Mucosa of descending colon (tissue), 3 donors: Measurements from ENCODE around the gene SYNGAP1. TPM values are rescaled to one million over a fixed set of nuclear protein-coding genes. Genes with fewer than 3 reads are reported as not detected.
"Not testable (repeated sequence)": the region's sequence is repeated elsewhere in the genome, so short reads cannot be mapped to it uniquely, and the experiment has no call there.

ENCODE experiments used
- ATAC-seq: fragments of 200-7000 bp; cut with Tn5 transposase; one replicate; pipeline ENCODE4 v1.9.1; 2020; ENCODE audit warnings: mild to moderate bottlenecking, moderate library complexity
- DNase-seq, 3 donors: peaks; one replicate each; pipeline ENCODE4 v3.0.0-alpha.2; 2020
- H3K36me3 ChIP-seq: fragments of 200-600 bp; one replicate; pipeline ENCODE4 v1.8.0; 2021; ENCODE audit warnings: low read depth, mild to moderate bottlenecking
- H3K4me1 ChIP-seq: fragments of 200-600 bp; one replicate; pipeline ENCODE4 v1.8.0; 2021; ENCODE audit warnings: low read depth, mild to moderate bottlenecking
- H3K4me3 ChIP-seq: fragments of 200-600 bp; one replicate; pipeline ENCODE4 v1.8.0; 2021; ENCODE audit warnings: mild to moderate bottlenecking
- H3K9me3 ChIP-seq: fragments of 200-600 bp; one replicate; pipeline ENCODE4 v1.8.0; 2021; ENCODE audit warnings: mild to moderate bottlenecking
- CTCF ChIP-seq: fragments of 200-600 bp; IDR thresholded peaks from one replicate; pipeline ENCODE4 v1.8.0; 2022; ENCODE audit warnings: antibody characterized with exemption, mild to moderate bottlenecking
- intact Hi-C, 2 donors: fragments of 100-400 bp; cut with DNase I in 1 of 2; cut with micrococcal nuclease in 1 of 2; formaldehyde crosslinking; loops; one replicate each; pipeline versions ENCODE4 v1.11.0 to v1.11.1; 2022; cut with DNase I, micrococcal nuclease
- total RNA-seq, 3 donors: library from RNA; stranded (reverse); fragmentation: NEBNext Ultra II Directional in 2 of 3; extraction: Animal tissue kit (Norgen Biotek cat#: 25700) in 2 of 3; gene quantifications; one replicate each; pipeline versions ENCODE4 v1.2.1 to v1.2.4, GENCODE V29; 2021 to 2023
- donor health status: DM: no; HTN: no; CAD: no; lungs with moderate emphysema.
- donor health status: DM: no; HTN: no; CAD: no.
- donor health status: DM: no; HTN: yes; CAD: no.

The SYNGAP1 gene
- total RNA-seq, 3 donors from 2014 or later = 8.1 to 39.8 (median 8.8) TPM

- Histone ChIP-seq H3K4me1 (peaks cover 9% of the 10 kb centered on the region), H3K9me3 (no peaks in the 10 kb centered on the region), H3K4me3 (no peak overlapping the region), H3K36me3 (no peaks in the 10 kb centered on the region)
- DNase-seq (no peak), ATAC-seq (no peak)
- intact Hi-C loops = no loop called here
- no peak for TF ChIP-seq CTCF
Measured at GRCh38 chr6:33377171-33377570, 42.7 kb upstream of the SYNGAP1 start.

- ATAC-seq, DNase-seq, H3K9me3 ChIP-seq, H3K4me3 ChIP-seq, intact Hi-C loops, H3K4me1 ChIP-seq, H3K36me3 ChIP-seq: not testable (repeated sequence)
Measured at GRCh38 chr6:33379184-33379583, 40.7 kb upstream of the SYNGAP1 start.

- H3K9me3 ChIP-seq = no peaks in the 10 kb centered on the region
- no peaks in the 10 kb centered on the region for H3K4me1 ChIP-seq
- no peak overlapping the region for H3K4me3 ChIP-seq
- H3K36me3 ChIP-seq = no peaks in the 10 kb centered on the region
- DNase-seq (no peak), ATAC-seq (no peak)
- no peak for TF ChIP-seq CTCF
- intact Hi-C loops = no loop called here
Measured at GRCh38 chr6:33380272-33380981, 39.4 kb upstream of the SYNGAP1 start.

GRCh38 chr6:33383427-33384185 is 36.3 kb upstream of the SYNGAP1 start:
- ATAC-seq (no peak), DNase-seq (no peak)
- H3K9me3 ChIP-seq = no peaks in the 10 kb centered on the region
- TF ChIP-seq CTCF = no peak
- no peaks in the 10 kb centered on the region for H3K36me3 ChIP-seq
- intact Hi-C loops = no loop called here
- H3K4me1 ChIP-seq = no peaks in the 10 kb centered on the region
- no peak overlapping the region for H3K4me3 ChIP-seq

GRCh38 chr6:33384581-33385020 is 35.3 kb upstream of the SYNGAP1 start:
- Histone ChIP-seq H3K4me1 (no peaks in the 10 kb centered on the region), H3K4me3 (no peak overlapping the region), H3K9me3 (no peaks in the 10 kb centered on the region), H3K36me3 (no peaks in the 10 kb centered on the region)
- TF ChIP-seq CTCF = no peak
- no peak for DNase-seq
- intact Hi-C loops = no loop called here
- ATAC-seq = peak; percentile 64

GRCh38 chr6:33390173-33390572 is 29.7 kb upstream of the SYNGAP1 start:
- no peaks in the 10 kb centered on the region for H3K9me3 ChIP-seq
- ATAC-seq = no peak
- intact Hi-C loops = no loop called here
- H3K36me3 ChIP-seq = no peaks in the 10 kb centered on the region
- H3K4me1 ChIP-seq = peaks cover 12% of the 10 kb centered on the region
- DNase-seq = no peak
- no peak overlapping the region for H3K4me3 ChIP-seq
- TF ChIP-seq CTCF = no peak
